ENCODE measurements around the gene BTF3L4. TPM values are rescaled to one million over a fixed set of nuclear protein-coding genes. Genes with fewer than 3 reads are reported as not detected.

BTF3L4 gene
- total RNA-seq: 48.2 and 61.4 TPM in 2 replicates

GRCh38 chr1:52056163-52056936 lies at the start of gene BTF3L4:
BTF3L4 (plus strand) TSS chr1:52056295; CDS start chr1:52059848, 3,553 bp downstream.

GRCh38 chr1:52033190-52034049 lies 22.7 kb upstream of the BTF3L4 start, which contains the start of gene KTI12:
KTI12 (minus strand) TSS chr1:52033810; CDS start chr1:52033761, 49 bp downstream.

GRCh38 chr1:52055066-52055865 lies 829 bp upstream of the BTF3L4 start, which contains the start of gene TXNDC12:
TXNDC12 (minus strand) TSS chr1:52055191; CDS start chr1:52055096, 95 bp downstream.

Other genes starting within 250 kb of the BTF3L4 start
- gene NRDC, start 177.6 kb upstream of the BTF3L4 start, total RNA-seq: 61.2 and 88.0 TPM in 2 replicates
- 2.3 and 9.2 TPM in 2 replicates for gene RAB3B, start 65.6 kb upstream of the BTF3L4 start, total RNA-seq
- gene KTI12, start 22.5 kb upstream of the BTF3L4 start, total RNA-seq: 10.4 and 11.1 TPM in 2 replicates
- gene TXNDC12, start 1.1 kb upstream of the BTF3L4 start, total RNA-seq: 42.9 and 44.8 TPM in 2 replicates
- 44.3 and 45.6 TPM in 2 replicates for gene ZFYVE9, start 85.8 kb downstream of the BTF3L4 start, total RNA-seq

Data from tracheal epithelial cell (primary cell).